ENCODE results near the gene LYSET. TPM values are rescaled to one million over a fixed set of nuclear protein-coding genes. Genes with fewer than 3 reads are reported as not detected.
"Not testable (repeated sequence)": the region's sequence is repeated elsewhere in the genome, so short reads cannot be mapped to it uniquely, and the experiment has no call there.

LYSET gene
- total RNA-seq, 2 donors from 2014 or later, result 12.9 to 15.4 TPM

DNA sequence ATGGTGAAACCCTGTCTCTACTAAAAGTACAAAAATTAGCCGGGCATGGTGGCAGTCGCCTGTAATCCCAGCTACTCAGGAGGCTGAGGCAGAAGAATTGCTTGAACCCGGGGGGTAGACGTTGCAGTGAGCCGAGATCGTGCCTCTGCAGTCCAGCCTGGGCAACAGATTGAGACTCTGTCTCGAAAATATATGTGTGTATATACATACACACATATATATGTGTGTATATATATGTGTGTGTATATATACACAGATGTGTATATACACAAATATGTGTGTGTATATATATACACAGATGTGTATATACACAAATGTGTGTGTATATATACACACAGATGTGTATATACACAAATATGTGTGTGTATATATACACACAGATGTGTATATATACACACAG, 26.8 kb upstream of the LYSET start:
- not testable (repeated sequence) for H3K27ac Mint-ChIP-seq; H3K36me3 Mint-ChIP-seq (ENCODE audit: insufficient read depth in 2 of 2); H3K9me3 Mint-ChIP-seq; DNase-seq; H3K4me3 Mint-ChIP-seq; H3K27me3 Mint-ChIP-seq (ENCODE audit: low read depth); H3K4me1 Mint-ChIP-seq (ENCODE audit: low read depth)
- ATAC-seq (replicated peaks in 1 of 2), result peak; percentile 43 to 69

DNA sequence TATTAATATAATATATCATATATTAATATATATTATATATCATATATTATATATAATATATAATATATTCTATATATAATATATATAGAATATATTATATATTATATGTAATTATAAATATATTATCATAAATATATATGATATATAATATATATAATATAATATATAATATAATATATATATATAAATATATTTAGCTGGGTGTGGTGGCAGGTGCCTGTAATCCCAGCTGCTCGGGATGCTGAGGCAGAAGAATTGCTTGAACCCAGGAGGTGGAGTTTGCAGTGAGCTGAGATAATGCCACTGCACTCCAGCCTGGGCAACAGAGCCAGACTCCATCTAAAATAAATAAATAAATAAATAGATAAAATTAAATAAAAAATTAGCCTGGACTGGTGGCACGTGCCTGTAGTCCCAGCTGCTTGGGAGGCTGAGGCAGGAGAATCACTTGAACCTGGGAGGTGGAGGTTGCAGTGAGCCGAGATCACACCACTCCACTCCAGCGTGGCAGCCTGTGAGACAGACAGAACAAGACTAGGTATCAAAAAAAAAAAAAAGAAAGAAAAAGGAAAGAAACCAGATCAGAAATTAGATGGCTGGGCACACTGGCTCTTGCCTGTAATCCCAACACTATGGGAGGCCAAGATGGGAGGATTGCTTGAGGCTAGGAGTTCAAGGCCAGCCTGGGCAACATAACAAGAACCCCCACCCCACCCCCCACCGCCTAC, 25.3 kb upstream of the LYSET start:
- H3K27ac Mint-ChIP-seq; H3K4me3 Mint-ChIP-seq; H3K9me3 Mint-ChIP-seq; H3K4me1 Mint-ChIP-seq (ENCODE audit: low read depth); H3K27me3 Mint-ChIP-seq (ENCODE audit: low read depth); H3K36me3 Mint-ChIP-seq (ENCODE audit: insufficient read depth in 2 of 2); DNase-seq: not testable (repeated sequence)
- ATAC-seq (replicated peaks in 1 of 2), result peak; percentile 52 to 64

DNA sequence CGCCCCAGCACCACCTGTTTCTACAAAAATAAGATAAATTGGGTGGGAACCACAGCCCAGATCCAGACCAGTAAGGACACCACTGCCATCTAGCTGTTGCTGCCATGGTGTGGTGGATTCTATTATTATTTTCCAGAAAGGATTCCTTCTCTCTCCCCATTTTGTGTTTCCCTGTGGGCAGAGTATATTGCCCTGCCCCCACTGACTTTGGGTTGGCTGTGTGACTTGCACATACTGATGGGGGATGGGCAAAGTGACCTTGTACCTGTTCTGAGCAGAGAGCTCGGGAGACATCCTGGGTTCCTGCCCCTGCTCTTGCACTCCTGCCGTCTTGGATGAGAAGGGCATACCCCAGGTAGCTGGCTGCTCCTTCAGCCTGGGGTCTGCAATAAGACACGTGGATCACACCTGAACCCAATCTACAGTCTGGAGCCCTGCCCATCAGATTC, 24.7 kb upstream of the LYSET start:
- Mint-ChIP-seq H3K9me3 (no peaks in the 10 kb centered on the region), H3K4me1 (ENCODE audit: low read depth) (no peaks in the 10 kb centered on the region), H3K36me3 (ENCODE audit: insufficient read depth in 2 of 2) (no peaks in the 10 kb centered on the region), H3K27ac (no peak overlapping the region), H3K4me3 (no peak overlapping the region), H3K27me3 (ENCODE audit: low read depth) (no peaks in the 10 kb centered on the region)
- no peak for DNase-seq
- ATAC-seq (replicated peaks in 1 of 2), result peak; percentile 42 to 66

DNA sequence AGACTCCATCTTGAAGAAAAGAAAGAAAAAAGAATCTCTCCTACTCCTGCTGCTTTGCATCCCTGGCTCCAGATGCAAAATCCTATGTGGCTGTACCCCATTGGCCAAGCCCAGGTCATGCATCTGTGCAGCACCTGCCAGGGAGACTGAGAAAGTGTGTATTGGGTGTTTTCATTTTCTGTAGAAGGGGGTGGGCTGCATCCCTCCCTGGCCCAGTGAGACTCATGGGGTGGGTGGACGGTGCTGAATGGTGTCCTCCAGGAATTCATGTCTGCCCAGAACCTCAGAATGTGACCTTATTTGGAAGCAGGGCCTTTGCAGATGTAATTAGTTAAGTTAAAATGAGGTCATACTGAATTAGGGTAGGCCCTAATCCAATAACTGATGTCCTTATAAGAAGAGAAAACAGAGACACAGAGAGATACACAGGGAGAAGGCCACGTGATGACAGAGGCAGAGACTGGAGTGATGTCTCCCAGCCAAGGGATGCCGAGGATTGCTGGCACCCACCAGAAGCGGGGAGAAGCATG, 23.6 kb upstream of the LYSET start:
- Mint-ChIP-seq H3K27ac (no peak overlapping the region), H3K9me3 (no peaks in the 10 kb centered on the region), H3K4me3 (no peak overlapping the region), H3K27me3 (ENCODE audit: low read depth) (no peaks in the 10 kb centered on the region), H3K36me3 (ENCODE audit: insufficient read depth in 2 of 2) (no peaks in the 10 kb centered on the region), H3K4me1 (ENCODE audit: low read depth) (no peaks in the 10 kb centered on the region)
- ATAC-seq (replicated peaks in 1 of 2) (no peak), DNase-seq (no peak)

DNA sequence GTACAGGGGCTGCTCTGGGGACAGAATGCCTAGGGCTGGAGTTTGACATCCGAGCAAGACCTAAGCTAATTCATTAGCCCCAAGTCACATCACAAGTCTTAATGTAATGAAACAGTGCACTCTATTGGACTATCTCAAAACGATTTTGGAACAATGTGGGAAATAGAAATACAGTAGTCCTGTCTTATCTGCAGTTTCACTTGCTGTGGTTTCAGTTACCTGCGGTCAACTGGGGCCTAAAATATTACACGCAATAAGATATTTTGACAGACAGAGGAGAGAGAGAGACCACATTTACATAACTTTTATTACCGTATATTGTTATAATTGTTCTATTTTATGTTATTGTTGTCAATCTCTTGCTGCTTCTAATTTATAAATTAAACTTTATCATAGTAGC, 21.6 kb upstream of the LYSET start:
- H3K36me3 Mint-ChIP-seq (ENCODE audit: insufficient read depth in 2 of 2), result no peaks in the 10 kb centered on the region
- DNase-seq (no peak), ATAC-seq (replicated peaks in 1 of 2) (no peak)
- H3K27me3 Mint-ChIP-seq (ENCODE audit: low read depth), result no peaks in the 10 kb centered on the region
- H3K27ac Mint-ChIP-seq, result no peak overlapping the region
- H3K4me3 Mint-ChIP-seq, result no peak overlapping the region
- H3K4me1 Mint-ChIP-seq (ENCODE audit: low read depth), result no peaks in the 10 kb centered on the region
- no peaks in the 10 kb centered on the region for H3K9me3 Mint-ChIP-seq

DNA sequence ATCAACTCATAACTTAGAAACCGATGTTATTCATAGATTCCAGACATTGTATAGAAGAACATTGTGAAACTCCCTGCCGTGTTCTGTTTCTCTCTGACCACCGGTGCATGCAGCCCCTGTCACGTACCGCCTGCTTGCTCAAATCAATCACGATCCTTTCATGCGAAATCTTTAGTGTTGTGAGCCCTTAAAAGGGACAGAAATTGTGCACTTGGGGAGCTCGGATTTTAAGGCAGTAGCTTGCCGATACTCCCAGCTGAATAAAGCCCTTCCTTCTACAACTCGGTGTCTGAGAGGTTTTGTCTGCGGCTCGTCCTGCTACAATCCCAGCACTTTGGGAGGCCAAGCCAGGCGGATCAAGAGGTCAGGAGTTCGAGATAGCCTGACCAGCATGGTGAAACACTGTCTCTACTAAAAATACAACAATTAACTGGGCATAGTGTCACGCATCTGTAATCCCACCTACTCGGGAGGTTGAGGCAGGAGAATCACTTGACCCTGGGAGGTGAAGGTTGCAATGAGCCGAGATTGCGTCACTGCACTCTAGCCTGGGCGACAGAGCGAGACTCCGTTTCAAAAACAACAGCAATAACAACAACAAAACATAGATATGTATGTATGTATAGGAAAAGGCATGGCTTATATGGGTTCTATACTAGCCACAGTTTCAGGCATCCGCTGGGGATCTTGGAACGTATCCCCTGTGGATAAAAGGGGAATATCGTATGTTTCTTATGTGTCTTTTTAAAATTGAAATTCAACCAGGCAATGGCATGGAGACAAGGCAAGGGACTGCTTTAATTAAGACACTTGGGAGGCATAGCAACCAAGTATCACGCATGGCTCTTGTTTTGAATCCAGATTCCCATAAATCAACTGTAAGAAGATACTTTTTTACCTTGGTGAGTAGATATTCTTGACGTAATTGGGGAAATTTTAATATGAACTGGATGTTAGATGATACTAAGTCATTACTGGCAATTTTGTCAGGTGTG, 19.5 kb upstream of the LYSET start:
- not testable (repeated sequence) for H3K9me3 Mint-ChIP-seq; H3K27ac Mint-ChIP-seq; ATAC-seq (replicated peaks in 1 of 2)

DNA sequence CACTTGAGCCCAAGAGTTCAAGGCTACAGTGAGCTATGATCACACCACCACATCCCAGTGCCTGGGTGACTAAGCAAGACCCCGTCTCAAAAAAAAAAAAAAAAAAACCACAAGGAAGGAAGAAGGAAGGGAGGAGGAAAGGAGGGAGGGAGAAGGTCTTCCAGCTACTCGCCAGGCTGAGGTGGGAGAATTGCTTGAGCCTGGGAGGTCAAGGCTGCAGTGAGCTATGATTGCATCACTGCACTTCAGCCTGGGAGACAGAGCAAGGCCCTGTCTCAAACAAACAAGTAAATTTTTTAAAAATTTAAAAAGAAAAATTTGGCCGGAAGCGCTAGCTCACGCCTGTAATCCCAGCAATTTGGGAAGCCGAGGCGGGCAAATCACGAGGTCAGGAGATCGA, 16.5 kb upstream of the LYSET start:
- H3K4me1 Mint-ChIP-seq (ENCODE audit: low read depth); ATAC-seq (replicated peaks in 1 of 2); H3K36me3 Mint-ChIP-seq (ENCODE audit: insufficient read depth in 2 of 2); H3K9me3 Mint-ChIP-seq; H3K27me3 Mint-ChIP-seq (ENCODE audit: low read depth); DNase-seq; H3K27ac Mint-ChIP-seq; H3K4me3 Mint-ChIP-seq: not testable (repeated sequence)

More for the DNA sequence above, 19.5 kb upstream of the LYSET start:
- not testable (repeated sequence) for H3K4me1 Mint-ChIP-seq (ENCODE audit: low read depth); H3K36me3 Mint-ChIP-seq (ENCODE audit: insufficient read depth in 2 of 2); H3K4me3 Mint-ChIP-seq; DNase-seq; H3K27me3 Mint-ChIP-seq (ENCODE audit: low read depth)

DNA sequence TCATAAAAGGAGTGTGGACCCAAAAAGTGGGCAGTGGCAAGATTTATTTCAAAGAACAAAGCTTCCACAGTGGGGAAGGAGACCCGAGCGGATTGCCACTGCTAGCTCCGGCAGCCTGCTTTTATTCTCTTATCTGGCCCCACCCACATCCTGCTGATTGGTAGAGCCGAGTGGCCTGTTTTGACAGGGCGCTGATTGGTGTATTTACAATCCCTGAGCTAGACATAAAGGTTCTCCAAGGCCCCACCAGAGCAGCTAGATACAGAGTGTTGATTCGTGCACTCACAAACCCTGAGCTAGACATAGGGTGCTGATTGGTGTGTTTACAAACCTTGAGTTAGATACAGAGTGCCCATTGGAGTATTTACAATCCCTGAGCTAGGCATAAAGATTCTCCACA, 15.5 kb upstream of the LYSET start:
- not testable (repeated sequence) for H3K4me1 Mint-ChIP-seq (ENCODE audit: low read depth); H3K36me3 Mint-ChIP-seq (ENCODE audit: insufficient read depth in 2 of 2); H3K27me3 Mint-ChIP-seq (ENCODE audit: low read depth); DNase-seq; H3K27ac Mint-ChIP-seq; H3K9me3 Mint-ChIP-seq; H3K4me3 Mint-ChIP-seq; ATAC-seq (replicated peaks in 1 of 2)

DNA sequence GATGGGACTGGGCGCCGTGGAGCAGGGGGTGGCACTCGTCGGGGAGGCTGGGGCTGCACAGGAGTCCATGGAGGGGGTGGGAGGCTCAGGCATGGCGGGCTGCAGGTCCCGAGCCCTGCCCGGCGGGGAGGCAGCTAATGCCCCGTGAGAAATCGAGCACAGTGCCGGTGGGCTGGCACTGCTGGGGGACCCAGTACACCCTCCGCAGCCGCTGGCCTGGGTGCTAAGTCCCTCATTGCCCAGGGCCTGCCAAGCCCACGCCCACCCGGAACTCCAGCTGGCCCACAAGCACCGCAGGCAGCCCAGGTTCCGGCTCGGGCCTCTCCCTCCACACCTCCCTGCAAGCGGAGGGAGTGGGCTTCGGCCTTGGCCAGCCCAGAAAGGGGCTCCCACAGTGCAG, 15.0 kb upstream of the LYSET start:
- not testable (repeated sequence) for H3K4me1 Mint-ChIP-seq (ENCODE audit: low read depth); ATAC-seq (replicated peaks in 1 of 2); DNase-seq; H3K36me3 Mint-ChIP-seq (ENCODE audit: insufficient read depth in 2 of 2); H3K27me3 Mint-ChIP-seq (ENCODE audit: low read depth); H3K9me3 Mint-ChIP-seq; H3K4me3 Mint-ChIP-seq; H3K27ac Mint-ChIP-seq

DNA sequence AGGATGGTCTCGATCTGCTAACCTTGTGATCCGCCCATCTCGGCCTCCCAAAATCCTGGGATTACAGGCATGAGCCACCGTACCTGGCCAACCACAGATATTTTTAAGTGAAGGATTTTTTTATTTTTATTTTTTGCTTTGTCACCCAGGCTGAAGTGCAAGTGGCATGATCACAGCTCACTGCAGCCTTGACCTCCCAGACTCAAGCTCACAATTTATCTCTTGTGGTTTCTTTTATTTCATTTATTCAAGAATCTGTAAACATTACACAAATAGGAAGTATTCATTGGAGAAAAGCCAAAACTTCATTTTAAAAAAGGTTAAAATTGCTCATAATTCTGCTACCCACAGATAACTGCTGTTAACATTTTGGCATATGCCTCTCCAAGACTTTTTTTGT, 13.7 kb upstream of the LYSET start:
- Mint-ChIP-seq H3K4me3 (no peak overlapping the region), H3K27ac (no peak overlapping the region), H3K9me3 (no peaks in the 10 kb centered on the region), H3K27me3 (ENCODE audit: low read depth) (no peaks in the 10 kb centered on the region), H3K4me1 (ENCODE audit: low read depth) (no peaks in the 10 kb centered on the region), H3K36me3 (ENCODE audit: insufficient read depth in 2 of 2) (no peaks in the 10 kb centered on the region)
- ATAC-seq (replicated peaks in 1 of 2) (no peak), DNase-seq (no peak)

DNA sequence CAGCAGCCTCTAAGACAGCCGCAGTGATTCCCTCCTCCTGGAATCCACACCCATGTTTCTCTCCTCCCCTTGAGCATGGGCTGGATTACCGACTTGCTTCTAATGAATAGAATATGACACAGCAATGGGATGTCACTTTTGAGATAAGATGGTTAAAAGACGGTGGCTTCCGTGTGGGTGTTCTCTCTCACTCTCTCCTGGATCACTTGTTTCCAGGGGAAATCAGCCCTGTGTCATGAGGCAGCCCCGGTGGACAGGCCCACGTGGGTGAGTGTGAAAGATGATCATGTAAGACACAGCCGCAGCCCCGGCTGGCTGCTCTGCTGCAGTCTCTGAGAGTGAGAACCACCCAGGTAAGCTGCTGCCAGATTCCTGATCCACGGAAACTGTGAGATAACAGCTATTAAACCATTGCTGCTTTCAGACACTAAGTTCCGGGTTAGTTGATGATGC, 11.1 kb upstream of the LYSET start:
- ATAC-seq (replicated peaks in 1 of 2) (peak; percentile 27 to 62), DNase-seq (no peak)
- H3K27me3 Mint-ChIP-seq (ENCODE audit: low read depth), result no peaks in the 10 kb centered on the region
- no peak overlapping the region for H3K27ac Mint-ChIP-seq
- no peaks in the 10 kb centered on the region for H3K9me3 Mint-ChIP-seq
- H3K36me3 Mint-ChIP-seq (ENCODE audit: insufficient read depth in 2 of 2), result no peaks in the 10 kb centered on the region
- peaks cover 12% of the 10 kb centered on the region for H3K4me1 Mint-ChIP-seq (ENCODE audit: low read depth)
- no peak overlapping the region for H3K4me3 Mint-ChIP-seq

DNA sequence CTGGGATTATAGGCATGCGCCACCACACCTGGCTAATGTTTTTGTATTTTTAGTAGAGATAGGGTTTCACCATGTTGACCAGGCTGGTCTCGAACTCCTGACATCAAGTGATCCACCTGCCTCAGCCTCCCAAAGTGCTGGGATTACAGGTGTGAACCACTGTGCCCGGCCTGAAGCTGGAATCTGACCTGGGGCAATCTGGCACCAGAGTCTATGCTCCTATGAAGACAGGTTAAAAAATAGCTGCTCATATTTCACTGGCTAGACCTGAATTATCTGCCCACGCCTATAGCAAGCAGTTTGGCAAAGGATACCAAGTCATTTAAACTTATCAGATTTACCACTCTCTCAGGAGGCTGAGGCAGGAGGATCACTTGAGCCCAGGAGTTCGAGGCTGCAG, 10.4 kb upstream of the LYSET start:
- H3K4me3 Mint-ChIP-seq; H3K27ac Mint-ChIP-seq; H3K9me3 Mint-ChIP-seq; H3K36me3 Mint-ChIP-seq (ENCODE audit: insufficient read depth in 2 of 2); DNase-seq; H3K27me3 Mint-ChIP-seq (ENCODE audit: low read depth); ATAC-seq (replicated peaks in 1 of 2): not testable (repeated sequence)
- peaks cover 12% of the 10 kb centered on the region for H3K4me1 Mint-ChIP-seq (ENCODE audit: low read depth)

DNA sequence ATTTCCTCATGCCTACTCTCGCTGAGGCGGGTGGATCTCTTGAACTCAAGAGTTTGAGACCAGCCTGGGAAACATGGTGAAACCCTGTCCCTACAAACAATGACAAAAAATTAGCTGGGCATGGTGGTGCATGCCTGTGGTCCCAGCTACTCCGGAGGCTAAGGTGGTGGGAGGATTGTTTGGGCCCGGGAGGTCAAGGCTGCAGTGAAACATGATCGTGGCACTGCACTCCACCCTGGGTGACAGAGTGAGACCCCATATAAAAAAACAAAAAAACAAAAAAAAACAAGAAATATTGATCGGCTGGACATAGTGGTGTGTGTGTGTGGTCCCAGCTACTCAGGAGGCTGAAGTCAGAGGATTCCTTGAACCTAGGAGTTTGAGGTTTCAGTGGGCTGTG, 9.6 kb upstream of the LYSET start:
- no peak overlapping the region for H3K27ac Mint-ChIP-seq
- H3K4me3 Mint-ChIP-seq, result no peak overlapping the region
- ATAC-seq (replicated peaks in 1 of 2), result no peak
- H3K27me3 Mint-ChIP-seq (ENCODE audit: low read depth), result no peaks in the 10 kb centered on the region
- DNase-seq, result no peak
- H3K36me3 Mint-ChIP-seq (ENCODE audit: insufficient read depth in 2 of 2), result no peaks in the 10 kb centered on the region
- H3K9me3 Mint-ChIP-seq, result no peaks in the 10 kb centered on the region
- peaks cover 12% of the 10 kb centered on the region for H3K4me1 Mint-ChIP-seq (ENCODE audit: low read depth)

Measured in activated T-cell treated with anti-CD3 and anti-CD28 coated beads, Interleukin-2, amount 50 U/mL, for 72 hours (primary cell).